GM12865 (cell line): ENCODE data around the gene RBPJ.

Experiments used
- DNase-seq: peaks from one replicate; pipeline ENCODE4 v3.0.0; 2010; ENCODE audit warnings: low read depth
- H3K4me3 ChIP-seq: 2 replicates; pipeline ENCODE4 v1.5.1; 2011; ENCODE audit warnings: mild to moderate bottlenecking, low read depth, low read length, control low read depth
- TF ChIP-seq, protein P1 (sequence below): IDR thresholded peaks from 2 replicates; pipeline ENCODE4 v1.5.1; 2011; ENCODE audit warnings: low read length, control low read depth, low read depth, inconsistent platforms; ENCODE audit not compliant: insufficient read depth; ENCODE audit errors: missing control alignments

The RBPJ gene

DNA sequence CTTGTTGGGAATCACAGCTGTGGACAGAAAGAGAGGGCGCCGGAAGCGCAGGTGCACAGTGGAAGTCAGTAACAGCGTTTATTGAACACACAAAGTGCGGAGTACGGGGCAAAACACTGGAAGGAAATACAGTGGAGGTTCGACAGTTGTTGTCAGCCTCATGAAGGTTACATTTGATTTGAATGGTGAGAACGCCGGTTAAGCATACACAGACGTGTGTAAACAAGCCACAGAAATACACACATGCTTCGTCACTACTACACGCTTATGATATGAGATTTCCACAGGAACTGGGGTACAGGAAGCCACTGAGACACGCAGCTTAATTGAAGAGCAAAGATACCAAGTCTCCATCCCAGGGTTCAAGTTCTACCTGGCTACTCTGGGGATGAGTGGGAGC lies 157.5 kb downstream of the RBPJ start:
- no peak for DNase-seq
- TF ChIP-seq, protein P1, sequence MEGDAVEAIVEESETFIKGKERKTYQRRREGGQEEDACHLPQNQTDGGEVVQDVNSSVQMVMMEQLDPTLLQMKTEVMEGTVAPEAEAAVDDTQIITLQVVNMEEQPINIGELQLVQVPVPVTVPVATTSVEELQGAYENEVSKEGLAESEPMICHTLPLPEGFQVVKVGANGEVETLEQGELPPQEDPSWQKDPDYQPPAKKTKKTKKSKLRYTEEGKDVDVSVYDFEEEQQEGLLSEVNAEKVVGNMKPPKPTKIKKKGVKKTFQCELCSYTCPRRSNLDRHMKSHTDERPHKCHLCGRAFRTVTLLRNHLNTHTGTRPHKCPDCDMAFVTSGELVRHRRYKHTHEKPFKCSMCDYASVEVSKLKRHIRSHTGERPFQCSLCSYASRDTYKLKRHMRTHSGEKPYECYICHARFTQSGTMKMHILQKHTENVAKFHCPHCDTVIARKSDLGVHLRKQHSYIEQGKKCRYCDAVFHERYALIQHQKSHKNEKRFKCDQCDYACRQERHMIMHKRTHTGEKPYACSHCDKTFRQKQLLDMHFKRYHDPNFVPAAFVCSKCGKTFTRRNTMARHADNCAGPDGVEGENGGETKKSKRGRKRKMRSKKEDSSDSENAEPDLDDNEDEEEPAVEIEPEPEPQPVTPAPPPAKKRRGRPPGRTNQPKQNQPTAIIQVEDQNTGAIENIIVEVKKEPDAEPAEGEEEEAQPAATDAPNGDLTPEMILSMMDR, result no peak
- H3K4me3 ChIP-seq, result no peak overlapping the region

DNA sequence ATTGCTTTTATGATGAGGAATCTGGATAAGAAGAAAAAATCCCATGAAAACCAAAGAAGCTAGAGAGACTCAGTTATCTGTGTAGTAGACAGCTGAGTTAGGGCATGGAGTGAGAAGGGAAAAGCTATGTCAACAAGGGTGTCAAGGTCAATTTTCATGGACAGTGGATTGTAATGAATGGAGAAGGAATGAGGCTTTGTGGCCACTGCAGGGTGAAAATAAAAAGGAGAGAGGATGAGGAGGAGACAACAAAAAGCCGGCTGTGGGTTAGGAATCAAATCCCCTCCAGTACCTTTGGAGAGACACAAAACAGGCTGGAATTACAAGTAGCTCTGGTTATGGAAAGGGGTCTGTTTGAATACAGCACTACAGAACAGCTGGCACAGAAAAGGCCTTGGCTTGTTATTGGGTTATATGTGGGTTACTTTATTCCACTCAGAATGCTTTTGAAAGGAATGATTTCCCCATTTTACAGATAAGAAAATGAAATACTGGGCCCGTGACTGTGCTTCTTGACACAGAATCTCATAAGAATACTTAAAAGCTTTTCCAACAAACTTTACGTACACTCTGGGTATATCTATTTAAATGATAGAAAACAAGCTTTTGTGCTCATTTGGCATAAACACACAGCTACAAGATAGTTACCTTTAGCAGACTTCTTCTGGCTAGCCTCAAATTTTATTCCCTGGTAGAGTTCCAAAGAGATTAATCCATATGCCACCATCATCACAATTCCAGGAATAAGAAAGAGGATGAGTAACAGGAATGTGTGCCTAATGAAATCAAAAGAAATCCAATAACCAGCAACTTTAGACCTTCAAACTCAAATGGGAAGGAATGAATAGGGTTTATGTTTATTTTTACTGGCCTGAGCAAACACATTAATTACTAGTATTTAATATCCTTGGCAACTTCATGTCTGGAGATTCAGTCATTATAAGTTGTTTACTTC lies 162.0 kb downstream of the RBPJ start:
- no peak for DNase-seq

DNA sequence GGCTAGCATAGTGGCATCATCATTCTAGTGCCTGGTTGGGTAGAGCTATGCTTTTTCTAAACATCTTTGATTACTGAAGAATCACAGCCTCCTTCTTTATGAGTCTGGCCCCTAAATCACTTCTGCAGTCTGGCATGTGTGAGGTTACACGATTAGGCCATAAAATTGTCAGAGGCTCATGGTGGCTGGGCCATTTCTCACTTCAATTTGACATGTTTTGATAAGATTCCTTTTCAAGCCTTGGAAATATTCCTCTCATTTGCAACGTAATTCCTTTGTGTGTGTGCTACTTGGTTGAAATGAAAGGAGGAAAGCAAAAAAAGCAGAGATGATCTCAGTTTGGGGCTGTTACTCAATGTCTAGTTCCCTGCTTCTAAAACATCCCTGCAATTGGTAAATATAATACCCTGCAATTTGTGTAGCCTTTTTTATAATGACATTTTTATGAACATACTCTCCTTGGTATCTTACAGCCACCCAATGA lies 163.3 kb downstream of the RBPJ start:
- TF ChIP-seq, protein P1, result no peak
- no peak overlapping the region for H3K4me3 ChIP-seq
- no peak for DNase-seq

More for the DNA sequence above, 162.0 kb downstream of the RBPJ start:
- TF ChIP-seq, protein P1, result no peak
- H3K4me3 ChIP-seq, result no peak overlapping the region

DNA sequence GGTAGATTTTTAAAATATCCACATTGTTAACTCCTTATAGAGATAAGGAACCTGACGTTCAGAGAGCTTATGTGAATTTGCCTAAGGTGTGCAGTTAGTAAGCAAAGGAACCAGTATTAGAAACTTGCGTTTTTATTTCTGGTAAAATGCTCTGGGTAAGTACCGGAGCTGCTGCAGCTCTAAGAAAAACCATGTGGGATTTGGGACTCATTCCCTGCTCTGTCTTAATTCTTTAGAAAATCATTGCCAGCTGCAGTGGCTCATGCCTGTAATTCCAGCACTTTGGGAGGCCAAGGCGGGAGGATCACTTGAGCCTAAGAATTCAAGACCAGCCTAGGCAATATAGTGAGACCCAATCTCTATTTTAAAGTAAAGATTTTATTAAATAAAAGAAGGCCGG lies 163.7 kb downstream of the RBPJ start:
- TF ChIP-seq, protein P1, result no peak
- no peak for DNase-seq
- H3K4me3 ChIP-seq, result no peak overlapping the region
